Measurements from ENCODE around the gene CCDC9B.

The CCDC9B gene

GRCh38 chr15:40309344-40309862, 31.3 kb downstream of the CCDC9B start:
- no peak for DNase-seq (ENCODE audit: low spot score)

DNA sequence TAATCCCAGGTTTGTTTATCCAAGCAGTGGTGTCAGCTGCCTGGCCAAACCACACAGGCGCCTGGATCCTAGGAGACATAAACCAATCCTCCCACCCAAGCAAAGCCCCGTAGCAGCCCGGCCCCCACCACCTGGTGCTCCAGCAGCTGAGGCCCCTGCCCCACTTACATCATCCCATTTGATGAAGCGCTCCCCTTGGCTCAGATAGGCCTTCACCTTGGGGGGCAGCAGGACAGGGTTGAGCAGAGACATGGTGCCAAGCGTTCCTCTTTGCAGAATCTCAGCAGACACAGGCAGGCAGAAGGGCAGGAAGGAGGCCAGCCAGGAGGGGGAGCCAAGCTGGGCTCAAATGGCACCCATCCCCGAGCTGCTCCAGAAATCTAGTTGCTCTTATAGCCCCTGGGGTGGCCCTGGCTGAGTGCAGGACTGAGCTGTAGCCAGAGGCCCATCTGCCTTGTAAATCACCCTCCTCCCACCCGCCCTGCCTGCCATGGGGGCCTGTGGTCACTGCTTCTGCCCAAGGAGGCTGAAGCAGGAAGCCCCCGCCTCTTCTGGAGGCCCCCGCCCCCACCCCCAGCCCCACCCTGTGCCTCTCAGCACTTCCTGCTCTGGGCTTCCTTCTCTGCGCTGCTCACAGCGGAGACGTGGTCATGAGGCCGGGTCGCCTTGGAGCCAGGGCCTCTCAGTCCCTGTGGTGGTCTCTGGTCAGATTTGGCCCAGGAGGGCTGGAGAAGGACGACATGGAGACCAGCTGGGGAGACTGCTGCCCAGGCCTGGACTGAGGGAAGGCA, 33.1 kb downstream of the CCDC9B start, which contains the start of gene PLCB2:
Gene PLCB2 (minus strand): TSS at position 515 of the 791 bp plus-strand sequence. CDS start 263 bp downstream, at position 252.
- peak; percentile 62 for DNase-seq (ENCODE audit: low spot score)

- no peak for DNase-seq (ENCODE audit: low spot score)
Measured at GRCh38 chr15:40306908-40307307, 33.8 kb downstream of the CCDC9B start.

- DNase-seq (ENCODE audit: low spot score) = peak; percentile 77
Measured at GRCh38 chr15:40306371-40306770, 34.4 kb downstream of the CCDC9B start.

DNA sequence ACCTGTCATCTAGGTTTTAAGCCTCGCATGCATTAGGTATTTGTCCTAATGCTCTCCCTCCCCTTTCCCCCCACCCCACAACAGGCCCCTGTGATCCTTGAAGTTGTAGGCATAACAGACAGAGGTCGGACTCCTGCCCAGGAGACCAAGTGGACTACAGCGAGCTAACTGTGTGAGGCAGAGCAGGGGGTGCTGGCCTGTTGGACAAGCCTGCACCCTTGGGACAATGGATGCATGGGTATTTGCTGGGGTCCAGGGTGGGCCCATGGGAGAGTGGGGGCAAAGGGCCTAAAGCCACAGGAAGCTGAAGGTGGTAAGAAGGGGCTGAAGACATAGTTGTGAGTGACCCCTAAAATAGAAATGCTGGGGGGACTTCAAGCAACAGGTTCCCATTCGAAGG, 35.5 kb downstream of the CCDC9B start:
- no peak for DNase-seq (ENCODE audit: low spot score)

- no peak for DNase-seq (ENCODE audit: low spot score)
Measured at GRCh38 chr15:40303576-40303975, 37.2 kb downstream of the CCDC9B start.

GRCh38 chr15:40302981-40303380, 37.8 kb downstream of the CCDC9B start:
- no peak for DNase-seq (ENCODE audit: low spot score)

- no peak for DNase-seq (ENCODE audit: low spot score)
Measured at GRCh38 chr15:40302288-40302886, 38.4 kb downstream of the CCDC9B start.

GRCh38 chr15:40301467-40302179, 39.1 kb downstream of the CCDC9B start:
- no peak for DNase-seq (ENCODE audit: low spot score)

GRCh38 chr15:40300771-40301170, 40.0 kb downstream of the CCDC9B start:
- DNase-seq (ENCODE audit: low spot score) = no peak

DNA sequence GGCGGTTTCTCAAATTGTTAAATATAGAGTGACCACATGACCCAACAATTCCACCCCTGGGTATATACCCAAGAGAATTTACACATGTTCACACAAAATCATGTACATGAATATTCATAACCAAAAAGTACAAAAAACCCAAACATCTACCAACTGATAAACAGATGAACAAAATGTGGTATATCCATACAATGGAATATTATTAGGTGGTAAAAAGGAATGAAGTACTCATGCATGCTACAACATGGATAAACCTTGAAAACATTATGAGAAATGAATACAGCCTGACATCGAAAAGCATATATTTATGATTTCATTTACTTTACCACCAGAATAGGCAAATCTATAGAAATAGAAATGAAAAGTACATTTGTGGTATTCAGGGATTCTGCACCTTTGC, 40.4 kb downstream of the CCDC9B start:
- no peak for DNase-seq (ENCODE audit: low spot score)

GRCh38 chr15:40298216-40298935, 42.4 kb downstream of the CCDC9B start:
- DNase-seq (ENCODE audit: low spot score) = no peak

DNA sequence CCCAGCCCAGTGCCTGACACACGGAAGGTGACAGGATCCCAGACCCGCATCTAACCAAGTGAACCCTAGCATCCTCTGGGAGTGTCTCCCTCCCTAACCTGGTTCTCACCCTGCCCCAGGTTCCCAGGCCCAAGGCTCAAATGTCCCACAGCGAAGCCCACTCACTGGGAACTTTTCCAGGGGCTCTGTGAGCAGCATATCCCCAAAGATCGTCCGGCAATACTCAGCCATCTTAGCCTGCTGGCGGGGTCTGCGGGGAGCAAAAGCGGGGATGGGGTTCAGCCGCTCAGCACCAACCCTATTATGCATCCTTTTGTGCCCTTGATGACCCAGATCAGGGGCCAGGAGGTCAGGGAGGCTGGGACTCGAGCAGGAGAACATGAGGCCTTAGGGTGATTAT, 43.4 kb downstream of the CCDC9B start:
- DNase-seq (ENCODE audit: low spot score) = no peak

GRCh38 chr15:40296561-40297230, 44.0 kb downstream of the CCDC9B start:
- no peak for DNase-seq (ENCODE audit: low spot score)

DNA sequence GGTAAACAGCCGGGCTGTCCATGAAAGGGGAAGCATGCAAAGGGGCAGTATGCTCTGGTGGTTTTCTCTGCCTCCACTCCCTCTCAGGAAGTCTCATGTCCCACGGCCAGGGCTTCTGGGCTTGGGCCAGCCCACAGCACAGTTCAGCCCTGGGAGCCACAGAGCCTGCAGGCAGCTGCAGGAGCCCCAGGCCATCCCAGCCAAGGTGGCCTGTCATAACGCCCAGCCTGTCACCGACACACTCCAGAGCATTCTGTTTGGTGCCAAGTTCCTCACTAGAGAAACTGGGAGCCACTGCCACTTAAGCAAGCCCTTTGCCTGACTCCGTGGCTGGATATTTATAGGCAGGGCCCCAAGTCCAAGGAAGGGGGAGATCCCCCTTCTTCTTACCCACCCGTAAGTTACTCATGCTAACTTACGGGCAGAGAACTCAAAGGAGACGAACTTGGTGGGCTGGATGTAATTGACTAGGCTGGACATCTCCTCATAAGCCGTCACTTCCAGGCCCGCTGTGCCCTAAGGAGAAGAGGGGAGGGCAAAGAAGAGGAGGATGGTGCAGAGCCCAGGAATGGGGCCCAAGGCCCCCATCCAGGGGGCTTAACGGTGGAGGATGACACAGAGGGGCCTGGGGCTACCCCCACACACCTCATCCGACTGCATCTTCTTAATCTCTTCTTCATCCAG, 44.7 kb downstream of the CCDC9B start:
- DNase-seq (ENCODE audit: low spot score) = peak; percentile 43

GRCh38 chr15:40295297-40295696, 45.4 kb downstream of the CCDC9B start:
- DNase-seq (ENCODE audit: low spot score) = no peak

DNA sequence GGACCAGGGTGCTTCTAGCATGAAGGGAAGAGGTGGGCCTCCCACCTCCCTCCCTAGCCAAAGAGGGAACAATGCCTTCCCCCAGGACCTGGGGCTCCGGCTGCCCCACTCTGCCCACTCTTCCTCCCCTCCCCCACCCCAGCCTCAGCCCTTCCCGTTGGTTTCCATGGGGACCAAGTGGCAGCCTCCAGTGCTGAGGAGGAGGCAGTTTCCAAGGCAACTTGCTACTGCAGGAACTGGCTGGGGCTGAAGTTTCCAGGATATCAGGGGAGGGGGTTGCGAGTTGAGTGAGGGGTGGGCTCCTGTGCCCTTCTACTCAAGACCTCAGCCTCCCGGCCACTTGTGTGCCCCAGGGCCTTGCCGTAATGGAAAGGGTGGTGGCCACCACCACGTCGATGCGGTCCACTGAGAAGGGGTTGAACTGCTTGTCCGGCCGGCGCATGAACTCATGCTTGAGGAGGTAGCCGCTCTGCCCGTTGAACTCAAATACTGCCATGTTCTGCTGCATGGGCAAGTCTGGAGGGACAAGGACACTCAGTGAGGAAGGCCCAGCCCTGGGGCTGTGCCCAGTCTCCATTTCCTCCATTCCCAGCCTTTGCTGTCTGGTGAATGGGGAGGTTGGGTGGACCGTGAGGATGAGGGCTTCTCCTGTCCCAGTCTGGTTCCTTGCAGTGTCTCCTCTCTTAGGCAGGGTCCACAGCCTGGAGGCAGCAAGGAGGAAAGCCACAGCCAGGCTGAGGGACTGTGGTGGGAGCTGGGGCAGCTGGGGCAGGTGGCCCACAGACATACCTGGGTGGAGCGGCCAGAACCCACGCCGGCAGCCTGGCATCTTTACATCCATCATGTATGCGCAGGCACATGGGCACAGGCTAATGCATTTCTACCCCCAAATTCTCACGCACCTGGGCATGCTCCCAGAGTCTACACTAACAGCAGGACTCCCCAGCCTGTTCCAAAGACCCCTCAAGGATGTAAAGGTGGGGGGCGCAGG, 46.5 kb downstream of the CCDC9B start:
- peak; percentile 68 for DNase-seq (ENCODE audit: low spot score)

DNA sequence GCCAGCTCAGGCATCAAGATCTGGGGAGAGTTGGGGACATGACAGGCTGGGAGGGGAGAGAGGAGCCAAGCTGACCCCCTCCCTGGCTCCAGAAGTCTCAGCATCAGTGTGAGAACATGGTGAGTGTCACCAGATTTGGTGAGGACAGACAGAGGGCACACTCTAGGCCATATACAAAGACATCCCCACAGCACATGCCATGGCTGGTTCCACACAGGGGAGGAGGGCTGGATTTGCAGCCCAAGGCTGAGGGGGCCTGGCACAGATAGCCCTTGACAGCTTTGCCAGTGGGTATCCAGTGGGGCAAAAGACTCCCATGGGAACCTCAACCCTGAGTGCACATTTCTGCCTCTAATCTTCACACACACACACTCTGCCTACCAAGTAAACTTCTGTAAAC, 47.7 kb downstream of the CCDC9B start:
- DNase-seq (ENCODE audit: low spot score) = no peak

DNA sequence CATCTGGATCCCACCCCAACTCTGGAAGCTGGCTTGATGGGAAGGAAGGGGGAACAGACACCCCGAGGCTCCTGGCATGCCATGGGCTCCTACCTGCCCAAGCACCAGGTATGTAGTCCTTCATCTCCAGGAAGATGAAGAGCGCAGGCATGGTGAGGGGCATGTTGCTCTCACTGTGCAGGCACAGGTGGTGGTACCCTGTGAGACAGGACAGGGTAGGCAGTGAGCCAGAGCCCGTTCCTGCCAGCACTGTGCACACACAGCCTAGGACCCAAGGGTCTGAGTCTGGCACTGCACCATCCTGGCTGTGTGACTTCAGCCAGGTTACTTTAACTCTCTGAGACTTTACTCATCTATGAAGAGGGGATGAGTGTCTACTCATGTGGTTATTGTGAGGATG, 48.5 kb downstream of the CCDC9B start:
- no peak for DNase-seq (ENCODE audit: low spot score)
